H9 (cell line): Measurements from ENCODE around the gene TAS1R1. TPM values are rescaled to one million over a fixed set of nuclear protein-coding genes. Genes with fewer than 3 reads are reported as not detected.

ENCODE experiments used
- DNase-seq: peaks from one replicate; pipeline ENCODE4 v3.0.0-alpha.2; 2017
- H2AFZ ChIP-seq: one replicate; pipeline ENCODE4 v1.6.1; 2013; ENCODE audit warnings: mild to moderate bottlenecking, low read length, control low read depth, moderate library complexity
- H2AK5ac ChIP-seq: 2 replicates; pipeline ENCODE4 v1.6.1; 2013; ENCODE audit warnings: low read length, control low read depth, mixed read lengths; ENCODE audit not compliant: insufficient read length
- H2BK120ac ChIP-seq: one replicate; pipeline ENCODE4 v1.6.1; 2013; ENCODE audit warnings: low read depth, mild to moderate bottlenecking, low read length, control low read depth, inconsistent platforms; ENCODE audit not compliant: poor library complexity, severe bottlenecking
- H2BK12ac ChIP-seq: 2 replicates; pipeline ENCODE4 v1.6.1; 2013; ENCODE audit warnings: low read length, control low read depth, mixed read lengths, low read depth; ENCODE audit not compliant: insufficient read length
- H2BK15ac ChIP-seq: 2 replicates; pipeline ENCODE4 v1.6.1; 2013; ENCODE audit warnings: low read depth, low read length, control low read depth
- H2BK20ac ChIP-seq: one replicate; pipeline ENCODE4 v1.6.1; 2013; ENCODE audit warnings: low read depth, mild to moderate bottlenecking, low read length, control low read depth, inconsistent platforms; ENCODE audit not compliant: poor library complexity, severe bottlenecking
- H2BK5ac ChIP-seq: 2 replicates; pipeline ENCODE4 v1.6.1; 2013; ENCODE audit warnings: low read length, control low read depth, mixed read lengths; ENCODE audit not compliant: insufficient read length
- H3K14ac ChIP-seq: 2 replicates; pipeline ENCODE4 v1.6.1; 2013; ENCODE audit warnings: low read length, control low read depth; ENCODE audit not compliant: insufficient read depth
- H3K18ac ChIP-seq: 2 replicates; pipeline ENCODE4 v1.6.1; 2013; ENCODE audit warnings: low read depth, mild to moderate bottlenecking, mixed read lengths, low read length, control low read depth; ENCODE audit not compliant: insufficient read length
- H3K23ac ChIP-seq: 2 replicates; pipeline ENCODE4 v1.6.1; 2013; ENCODE audit warnings: low read length, control low read depth, mixed read lengths, low read depth; ENCODE audit not compliant: insufficient read length
- H3K23me2 ChIP-seq: 2 replicates; pipeline ENCODE4 v1.6.1; 2013; ENCODE audit warnings: low read depth, mild to moderate bottlenecking, mixed read lengths, low read length, control low read depth; ENCODE audit not compliant: insufficient read length, poor library complexity, severe bottlenecking
- H3K27ac ChIP-seq: 2 replicates; pipeline ENCODE4 v1.5.1; 2013; ENCODE audit warnings: low read length, control low read depth, mixed read lengths, low read depth; ENCODE audit not compliant: insufficient read length
- H3K27me3 ChIP-seq: 2 replicates; pipeline ENCODE4 v1.6.1; 2013; ENCODE audit warnings: low read length, control low read depth, inconsistent platforms; ENCODE audit not compliant: insufficient read depth
- H3K4ac ChIP-seq: 2 replicates; pipeline ENCODE4 v1.6.1; 2013; ENCODE audit warnings: low read depth, mild to moderate bottlenecking, control low read depth, inconsistent platforms, low read length, moderate library complexity
- H3K4me1 ChIP-seq: 2 replicates; pipeline ENCODE4 v1.6.1; 2013; ENCODE audit warnings: low read length, control low read depth, inconsistent platforms; ENCODE audit not compliant: insufficient read depth
- H3K4me2 ChIP-seq: 2 replicates; pipeline ENCODE4 v1.6.1; 2013; ENCODE audit warnings: low read length, control low read depth, mixed read lengths; ENCODE audit not compliant: insufficient read length, insufficient read depth
- H3K56ac ChIP-seq: 2 replicates; pipeline ENCODE4 v1.6.1; 2013; ENCODE audit warnings: low read depth, mild to moderate bottlenecking, mixed read lengths, low read length, control low read depth; ENCODE audit not compliant: insufficient read length
- H3K79me1 ChIP-seq: 2 replicates; pipeline ENCODE4 v1.6.1; 2013; ENCODE audit warnings: low read depth, mild to moderate bottlenecking, moderate library complexity, low read length, control low read depth, inconsistent platforms; ENCODE audit not compliant: insufficient read depth, poor library complexity, severe bottlenecking
- H3K79me2 ChIP-seq: 2 replicates; pipeline ENCODE4 v1.6.1; 2013; ENCODE audit warnings: low read length, control low read depth, inconsistent platforms; ENCODE audit not compliant: insufficient read depth
- H3K9ac ChIP-seq: 2 replicates; pipeline ENCODE4 v1.6.1; 2013; ENCODE audit warnings: low read length, control low read depth, mixed read lengths; ENCODE audit not compliant: insufficient read length; ENCODE audit errors: extremely low read depth
- H3K9me3 ChIP-seq: one replicate; pipeline ENCODE4 v1.6.1; 2013; ENCODE audit warnings: low read depth, low read length, inconsistent platforms; ENCODE audit not compliant: control insufficient read depth
- H3T11ph ChIP-seq: one replicate; pipeline ENCODE4 v1.6.1; 2013; ENCODE audit warnings: mild to moderate bottlenecking, low read length, control low read depth, inconsistent platforms
- H4K20me1 ChIP-seq: one replicate; pipeline ENCODE4 v1.6.1; 2013; ENCODE audit not compliant: control insufficient read depth, insufficient read length, insufficient read depth
- H4K5ac ChIP-seq: 2 replicates; pipeline ENCODE4 v1.6.1; 2013; ENCODE audit warnings: low read depth, mild to moderate bottlenecking, mixed read lengths, low read length, control low read depth; ENCODE audit not compliant: insufficient read length
- H4K8ac ChIP-seq: replicated peaks from 2 replicates; pipeline ENCODE4 v1.6.1; 2013; ENCODE audit warnings: low read length, control low read depth, mixed read lengths, low read depth; ENCODE audit not compliant: insufficient read length
- H4K91ac ChIP-seq: 2 replicates; pipeline ENCODE4 v1.6.1; 2013; ENCODE audit warnings: low read depth, mild to moderate bottlenecking, moderate library complexity, mixed read lengths, low read length, control low read depth; ENCODE audit not compliant: insufficient read length
- H3K27ac Mint-ChIP-seq, 3 experiments: 2 replicates in 2 of 3; 3 replicates in 1 of 3; pipeline ENCODE4 v1.8.0; 2020 to 2021; ENCODE audit warnings: mixed read lengths in 3 of 3, mild to moderate bottlenecking in 1 of 3, moderate library complexity in 1 of 3
- H3K27me3 Mint-ChIP-seq: 2 replicates; pipeline ENCODE4 v1.8.0; 2021; ENCODE audit warnings: low read depth, mild to moderate bottlenecking, moderate library complexity, mixed read lengths
- H3K36me3 Mint-ChIP-seq, 3 experiments: 2 replicates in 2 of 3; 3 replicates in 1 of 3; pipeline ENCODE4 v1.8.0; 2020 to 2021; ENCODE audit warnings: low read depth in 3 of 3, mixed read lengths in 3 of 3; ENCODE audit not compliant: insufficient read depth in 1 of 3
- H3K4me1 Mint-ChIP-seq, 2 experiments: 2 replicates each; pipeline ENCODE4 v1.8.0; 2020; ENCODE audit warnings: mixed read lengths in 2 of 2
- H3K4me3 Mint-ChIP-seq, 2 experiments: 2 replicates in 1 of 2; 3 replicates in 1 of 2; pipeline ENCODE4 v1.8.0; 2020 to 2021; ENCODE audit warnings: mild to moderate bottlenecking in 2 of 2, mixed read lengths in 2 of 2, moderate library complexity in 1 of 2
- H3K9me3 Mint-ChIP-seq, 2 experiments: 2 replicates in 1 of 2; 3 replicates in 1 of 2; pipeline ENCODE4 v1.8.0; 2020; ENCODE audit warnings: mild to moderate bottlenecking in 2 of 2, mixed read lengths in 2 of 2, moderate library complexity in 1 of 2
- CTCF ChIP-seq: fragments of 200-600 bp; sonication (generic); conservative IDR thresholded peaks from 3 replicates; pipeline ENCODE4 v1.8.0; 2021; ENCODE audit warnings: antibody characterized with exemption, mild to moderate bottlenecking
- WGBS: extraction: QIAGEN DNeasy Blood & Tissue Kit; methylation state at CpG from one replicate; pipeline ENCODE4 v1.1.7; 2013; ENCODE audit warnings: missing lambda C conversion rate, low lambda C conversion rate, mixed read lengths; ENCODE audit not compliant: insufficient read length; ENCODE audit errors: extremely low coverage; 5-methylcytosine and 5-hydroxymethylcytosine counted together
- total RNA-seq: library from RNA; stranded (reverse); gene quantifications from 2 replicates; pipeline ENCODE4 v1.2.1, GENCODE V29; 2021

TAS1R1 gene
- total RNA-seq, 1 experiment from 2014 or later: not detected

GRCh38 chr1:6601049-6601922 is 46.2 kb downstream of the TAS1R1 start:
- H4K5ac ChIP-seq: no peak overlapping the region
- peak overlapping the region; percentile 88 to 94 for H3K4me3 Mint-ChIP-seq
- DNase-seq: peak; percentile 51
- H3K23me2 ChIP-seq: peaks cover 21% of the 10 kb centered on the region
- peaks cover 28 to 29% of the 10 kb centered on the region in 2 experiments for H3K4me1 Mint-ChIP-seq
- no peak overlapping the region for H4K8ac ChIP-seq
- no peak overlapping the region for H3T11ph ChIP-seq
- no peaks in the 10 kb centered on the region for H3K4me1 ChIP-seq
- H3K79me1 ChIP-seq: no peaks in the 10 kb centered on the region
- H3K14ac ChIP-seq: peak overlapping the region; percentile 53; the same call in 1 of the 2 replicates
- no peak overlapping the region for H3K56ac ChIP-seq
- H3K27me3 ChIP-seq: no peaks in the 10 kb centered on the region
- H3K27me3 Mint-ChIP-seq: no peaks in the 10 kb centered on the region
- H3K27ac Mint-ChIP-seq: peak overlapping the region in 2 of 3 experiments; percentile 94 to 96; a peak in 5 of 7 replicates
- H2BK12ac ChIP-seq: no peak overlapping the region
- no peak overlapping the region for H2AK5ac ChIP-seq
- peaks cover 18% of the 10 kb centered on the region; the same call in 1 of the 2 replicates for H3K79me2 ChIP-seq
- peak overlapping the region; percentile 83 for H3K4me2 ChIP-seq
- H3K36me3 Mint-ChIP-seq: peaks cover 7 to 38% (median 26%) of the 10 kb centered on the region in 3 experiments
- no peak overlapping the region for H2BK20ac ChIP-seq
- H4K20me1 ChIP-seq: peaks cover 2% of the 10 kb centered on the region
- no peak overlapping the region for H2BK5ac ChIP-seq
- peak overlapping the region; percentile 16 for H3K18ac ChIP-seq
- H2BK120ac ChIP-seq: no peak overlapping the region
- TF ChIP-seq CTCF: no peak; the same call in 2 of the 3 replicates
- no peak overlapping the region for H3K23ac ChIP-seq
- H3K9me3 Mint-ChIP-seq: no peaks in the 10 kb centered on the region
- H4K91ac ChIP-seq: no peak overlapping the region
- H3K9ac ChIP-seq: peak overlapping the region; percentile 60
- no peak overlapping the region for H3K27ac ChIP-seq
- H2BK15ac ChIP-seq: no peak overlapping the region
- no peak overlapping the region for H3K4ac ChIP-seq
- no peak overlapping the region for H2AFZ ChIP-seq
- no peaks in the 10 kb centered on the region for H3K9me3 ChIP-seq
- no CpG with 5 or more reads among the region's 40 CpGs for WGBS
